IPS-NIHi7 (cell line): Measurements from ENCODE around the gene INPP5B.
"Not testable (repeated sequence)": the region's sequence is repeated elsewhere in the genome, so short reads cannot be mapped to it uniquely, and the experiment has no call there.

ENCODE experiments used
- DNase-seq: peaks from one replicate; pipeline ENCODE4 v3.0.0; 2012; ENCODE audit warnings: mixed read lengths; ENCODE audit errors: extremely low spot score

INPP5B gene

GRCh38 chr1:37948166-37948565 lies 1.3 kb upstream of the INPP5B start:
- DNase-seq = no peak

GRCh38 chr1:37947364-37947763 lies 511 bp upstream of the INPP5B start:
- no peak for DNase-seq

- no peak for DNase-seq
Observed at GRCh38 chr1:37945743-37946702, 830 bp downstream of the INPP5B start.

GRCh38 chr1:37945251-37945650 lies 1.6 kb downstream of the INPP5B start:
- no peak for DNase-seq

GRCh38 chr1:37944816-37945215 lies 2.0 kb downstream of the INPP5B start:
- DNase-seq = no peak

GRCh38 chr1:37944086-37944763 lies 2.6 kb downstream of the INPP5B start:
- DNase-seq = no peak

DNA sequence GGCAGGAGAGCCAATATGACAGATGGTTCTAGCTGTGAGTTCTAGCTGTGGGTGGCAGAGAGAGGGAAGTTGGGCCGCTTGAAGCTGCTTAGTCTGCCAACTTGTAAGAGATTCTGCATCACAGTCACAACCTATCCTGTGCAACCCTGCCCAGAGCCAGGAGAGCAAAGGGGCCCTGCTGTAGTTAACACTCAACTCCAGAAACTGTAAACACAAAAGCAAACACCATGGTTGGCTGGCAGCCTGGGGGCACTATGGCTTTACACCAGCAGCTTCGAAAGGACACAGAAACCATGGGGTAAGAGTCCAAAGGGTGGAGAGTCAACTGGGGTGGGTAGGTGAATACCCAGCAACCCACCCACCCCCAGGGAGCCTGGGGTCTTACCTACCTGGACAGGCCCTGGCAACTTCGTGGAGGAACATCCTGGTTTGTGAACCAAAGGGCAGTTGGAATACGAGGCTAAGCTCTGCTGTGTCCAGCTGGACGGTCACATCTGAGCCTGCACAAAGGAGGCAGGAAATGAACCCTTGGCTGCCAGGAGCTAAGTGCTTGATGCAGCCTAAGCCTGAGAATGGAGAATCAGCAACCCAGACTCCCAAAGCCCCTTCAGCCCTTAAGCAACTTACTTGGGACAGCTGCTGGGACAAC lies 6.4 kb downstream of the INPP5B start:
- no peak for DNase-seq

- not testable (repeated sequence) for DNase-seq
Observed at GRCh38 chr1:37936760-37937159, 10.1 kb downstream of the INPP5B start.

DNA sequence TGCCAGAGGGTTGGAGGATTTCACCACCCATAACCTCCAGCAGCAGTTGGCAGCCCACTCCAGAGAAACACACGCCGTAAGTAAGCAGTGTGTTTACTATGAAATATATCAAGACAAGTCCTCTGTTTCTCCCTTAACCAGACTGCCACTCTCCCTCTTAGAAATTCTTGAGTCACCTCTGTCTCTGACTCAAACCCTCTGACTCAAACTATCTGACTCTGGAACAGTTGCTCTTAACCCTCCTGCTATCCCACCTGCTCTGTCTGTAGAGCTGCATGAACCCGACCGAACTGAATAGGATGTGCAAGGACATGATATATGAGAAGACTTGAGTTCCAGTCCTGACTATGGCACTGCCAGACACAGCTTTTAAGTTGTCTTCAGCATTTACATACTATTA lies 14.1 kb downstream of the INPP5B start:
- DNase-seq = no peak

DNA sequence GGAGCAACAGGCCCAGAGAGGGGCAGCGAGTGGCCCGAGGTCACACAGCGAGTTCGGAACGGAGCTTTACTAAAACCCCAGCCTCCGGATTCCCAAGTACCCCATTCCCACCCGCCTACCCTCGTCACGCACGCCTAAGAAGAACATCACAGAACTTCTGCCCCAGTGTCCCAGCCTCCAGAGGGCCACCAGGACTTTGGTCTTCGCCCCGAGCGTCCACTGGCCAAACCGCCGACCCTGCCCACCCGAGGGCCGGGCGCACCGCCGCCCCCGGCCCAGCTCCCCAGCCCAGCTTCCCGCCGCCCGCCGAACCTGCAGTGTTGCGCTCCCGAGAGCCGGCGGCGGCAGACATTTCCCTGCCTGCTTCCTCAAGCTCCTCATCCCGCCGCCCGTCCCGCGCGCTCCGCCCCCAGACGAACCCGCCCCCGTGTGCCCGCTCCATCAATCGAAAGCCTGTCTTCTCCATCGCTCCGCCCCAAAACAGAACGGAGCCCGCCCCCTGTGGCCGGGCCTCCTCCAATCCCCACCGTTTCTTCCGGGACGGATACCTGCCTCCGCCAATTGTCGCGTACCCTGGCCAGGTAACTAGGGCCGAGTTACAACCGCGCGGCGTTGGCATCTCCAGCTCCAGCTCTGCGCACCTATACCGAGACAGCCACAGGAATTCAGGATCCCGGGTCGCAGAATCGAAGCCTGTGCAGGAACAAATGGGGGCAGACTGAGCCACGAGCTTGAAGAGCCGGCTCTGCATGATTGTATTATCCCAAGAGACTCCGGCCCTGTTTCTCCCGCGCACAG lies 15.3 kb downstream of the INPP5B start:
- peak; percentile 99 for DNase-seq

- no peak for DNase-seq
Observed at GRCh38 chr1:37931102-37931360, 15.8 kb downstream of the INPP5B start.

DNA sequence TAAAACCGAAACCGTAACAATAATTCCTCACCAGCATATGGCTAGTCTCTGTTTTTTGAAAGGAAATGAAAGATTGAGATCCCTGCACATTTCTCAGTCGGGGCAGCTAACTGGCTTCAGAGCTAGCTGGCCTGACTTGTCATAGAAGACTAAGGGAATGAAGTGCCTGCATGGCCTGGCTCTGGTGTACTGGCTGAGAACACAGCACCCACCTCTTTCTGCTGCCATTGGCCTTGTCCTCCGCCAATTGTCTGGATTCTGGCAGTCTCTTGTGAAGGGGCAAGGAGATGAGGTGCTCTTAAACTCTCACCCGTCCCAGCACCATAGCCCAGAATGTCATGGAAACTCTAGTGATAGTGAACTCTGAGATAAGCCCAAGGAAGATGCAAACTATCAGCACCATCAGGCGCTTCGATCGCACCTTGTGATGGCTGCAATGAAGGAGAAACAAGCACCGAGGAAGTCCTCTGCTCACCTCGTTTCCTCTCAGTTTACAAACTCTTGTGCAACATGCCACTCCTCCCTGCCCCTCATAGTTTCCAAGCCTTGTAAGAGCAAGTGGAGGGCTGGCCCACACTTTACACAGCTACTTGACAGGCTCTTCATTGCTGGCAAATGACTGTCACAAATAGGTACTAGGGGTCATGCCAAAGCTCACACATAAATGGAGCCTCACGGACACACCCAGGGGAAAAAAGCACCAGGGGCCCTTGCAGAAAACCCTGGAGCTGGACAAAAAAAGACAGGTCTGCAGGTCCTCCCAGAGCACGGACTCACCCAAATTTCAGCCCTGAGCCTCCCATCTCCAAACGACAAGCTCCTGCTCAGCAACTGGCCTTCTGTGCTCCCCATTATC lies 16.4 kb downstream of the INPP5B start:
- DNase-seq = no peak

DNA sequence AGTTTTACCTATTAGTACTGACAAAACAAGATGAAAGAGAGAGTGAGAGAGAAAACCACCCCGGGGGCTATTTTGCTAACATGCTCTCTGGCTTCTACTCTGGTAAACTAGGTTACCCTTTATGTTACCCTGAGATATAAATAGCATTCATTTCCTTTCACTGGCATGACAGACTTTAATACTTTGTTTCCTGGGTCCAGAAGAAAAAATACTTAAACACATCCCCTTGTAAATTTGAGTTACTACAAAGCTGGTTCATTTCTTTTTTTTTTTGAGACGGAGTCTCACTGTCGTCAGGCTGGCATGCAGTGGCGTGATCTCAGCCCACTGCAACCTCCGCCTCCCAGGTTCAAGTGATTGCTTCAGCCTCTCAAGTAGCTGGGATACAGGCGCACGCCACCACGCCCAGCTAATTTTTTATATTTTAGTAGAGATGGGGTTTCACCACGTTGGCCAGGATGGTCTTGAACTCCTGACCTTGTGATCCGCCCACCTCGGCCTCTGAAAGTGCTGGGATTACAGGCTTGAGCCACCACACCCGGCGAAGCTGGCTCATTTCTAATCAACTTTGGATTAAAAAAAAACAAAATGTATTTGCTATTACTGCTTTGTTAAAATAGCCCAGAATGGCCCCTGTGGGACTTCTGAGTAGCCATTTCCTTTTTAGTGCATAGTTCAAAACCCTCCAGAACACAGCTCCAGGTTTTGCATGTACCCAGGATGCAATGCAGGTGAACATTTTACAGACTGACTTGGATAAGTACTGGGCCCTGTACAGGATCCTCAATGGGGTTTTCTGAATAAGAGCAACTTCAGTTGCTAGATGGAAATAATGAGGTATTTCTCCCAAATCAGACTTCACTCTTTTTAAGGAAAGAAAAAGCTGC lies 20.6 kb downstream of the INPP5B start:
- DNase-seq = no peak

DNA sequence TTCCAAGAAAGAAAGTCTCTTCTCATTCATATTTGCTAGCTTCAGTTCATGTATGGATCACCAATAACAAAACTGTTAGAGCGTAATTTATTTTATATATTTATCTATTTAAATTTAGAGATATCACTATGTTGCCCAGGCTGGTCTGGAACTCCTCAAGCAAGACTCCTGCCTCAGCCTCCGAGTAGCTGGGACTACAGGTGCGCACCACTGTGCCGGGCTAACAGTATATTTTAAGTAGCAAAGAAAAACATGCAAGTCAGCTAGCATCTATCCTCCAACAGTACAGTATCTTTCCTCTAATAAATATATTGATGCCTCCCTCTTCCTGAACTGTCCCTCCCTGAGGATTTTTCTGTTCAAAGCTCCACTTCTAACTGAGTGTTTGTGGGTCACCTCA lies 21.5 kb downstream of the INPP5B start:
- no peak for DNase-seq

DNA sequence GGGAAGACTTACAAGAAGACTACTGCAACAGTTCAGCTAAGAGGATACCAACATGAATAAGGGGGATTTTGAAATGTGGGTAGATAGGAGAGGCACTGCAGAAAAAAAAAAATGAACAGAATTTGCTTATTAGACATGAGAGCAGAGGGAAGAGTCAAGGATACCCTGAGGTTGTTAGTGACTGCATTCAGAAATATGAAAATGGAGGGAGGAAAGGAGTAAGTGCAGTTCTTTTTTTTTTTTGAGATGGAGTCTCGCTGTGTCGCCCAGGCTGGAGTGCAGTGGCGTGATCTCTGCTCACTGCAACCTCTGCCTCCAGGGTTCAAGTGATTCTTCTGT lies 23.3 kb downstream of the INPP5B start:
- DNase-seq = no peak

GRCh38 chr1:37922767-37923550 lies 23.9 kb downstream of the INPP5B start:
- DNase-seq = no peak

DNA sequence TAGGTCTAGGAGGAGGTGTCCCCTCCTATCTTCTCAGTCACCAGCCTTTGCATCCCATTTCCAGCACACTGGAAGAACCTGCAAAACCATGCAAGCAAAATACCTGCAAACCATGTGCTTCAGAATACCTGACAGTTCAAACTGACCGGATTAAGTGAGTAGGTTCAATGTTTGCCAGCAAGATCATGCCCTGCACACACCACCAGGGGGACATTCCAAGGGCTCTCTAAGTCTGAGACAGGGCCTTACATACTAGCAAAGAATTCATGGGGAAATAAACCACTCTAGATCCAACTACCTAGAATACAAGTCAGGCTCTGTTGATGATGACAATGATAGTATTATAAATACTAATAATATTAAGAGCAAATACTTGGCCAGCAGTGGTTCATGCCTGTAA lies 27.6 kb downstream of the INPP5B start:
- peak; percentile 52 for DNase-seq

- no peak for DNase-seq
Observed at GRCh38 chr1:37915476-37916093, 31.3 kb downstream of the INPP5B start.
